Neural cell (in vitro differentiated cells): ENCODE data around the gene TLE2.

Experiments used
- EP300 ChIP-seq: fragments of 450-650 bp; conservative IDR thresholded peaks from 2 replicates; pipeline ENCODE4 v1.6.1; 2014; ENCODE audit warnings: antibody characterized with exemption, mild to moderate bottlenecking, moderate library complexity; ENCODE audit not compliant: poor library complexity, severe bottlenecking
- POLR2AphosphoS5 ChIP-seq: IDR thresholded peaks from 2 replicates; pipeline ENCODE4 v1.6.1; 2012
- RAD21 ChIP-seq: fragments of 450-650 bp; conservative IDR thresholded peaks from 2 replicates; pipeline ENCODE4 v1.6.1; 2014; ENCODE audit warnings: antibody characterized with exemption, mild to moderate bottlenecking, moderate library complexity
- REST ChIP-seq: IDR thresholded peaks from 2 replicates; pipeline ENCODE4 v1.6.1; 2012; ENCODE audit warnings: borderline replicate concordance
- TF ChIP-seq, protein P1 (sequence below): fragments of 450-650 bp; IDR thresholded peaks from 2 replicates; pipeline ENCODE4 v1.5.1; 2014; ENCODE audit warnings: antibody characterized with exemption, mild to moderate bottlenecking, moderate library complexity; ENCODE audit not compliant: poor library complexity, severe bottlenecking

DNA sequence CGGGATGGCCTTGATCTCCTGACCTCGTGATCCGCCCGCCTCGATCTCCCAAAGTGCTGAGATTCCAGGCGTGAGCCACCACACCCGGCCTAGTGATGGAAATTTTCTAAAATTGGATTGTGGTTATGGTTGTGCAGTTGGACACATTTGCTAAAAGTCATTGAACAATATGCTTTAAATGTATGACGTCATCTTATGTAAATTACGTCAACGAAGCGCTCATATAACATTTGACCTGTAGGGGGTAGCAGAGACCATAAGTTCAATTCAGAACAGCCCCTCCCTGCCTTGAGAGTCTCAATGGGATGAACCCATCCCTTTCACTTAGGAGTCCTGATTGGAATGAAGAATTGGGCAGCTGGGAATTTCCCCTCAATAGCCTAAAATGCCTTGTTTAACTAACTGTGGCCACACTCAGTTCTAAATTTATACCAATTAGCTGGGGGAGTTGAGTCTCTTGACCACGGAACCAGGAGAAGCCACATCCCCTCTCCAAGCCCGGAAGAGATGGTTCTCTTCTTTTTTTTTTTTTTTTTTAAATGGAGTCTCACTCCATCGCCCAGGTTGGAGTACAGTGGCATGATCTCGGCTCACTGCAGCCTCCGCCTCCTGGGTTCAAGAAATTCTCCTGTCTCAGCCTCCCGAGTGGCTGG is 66.9 kb downstream of the TLE2 start:
- TF ChIP-seq, protein P1, sequence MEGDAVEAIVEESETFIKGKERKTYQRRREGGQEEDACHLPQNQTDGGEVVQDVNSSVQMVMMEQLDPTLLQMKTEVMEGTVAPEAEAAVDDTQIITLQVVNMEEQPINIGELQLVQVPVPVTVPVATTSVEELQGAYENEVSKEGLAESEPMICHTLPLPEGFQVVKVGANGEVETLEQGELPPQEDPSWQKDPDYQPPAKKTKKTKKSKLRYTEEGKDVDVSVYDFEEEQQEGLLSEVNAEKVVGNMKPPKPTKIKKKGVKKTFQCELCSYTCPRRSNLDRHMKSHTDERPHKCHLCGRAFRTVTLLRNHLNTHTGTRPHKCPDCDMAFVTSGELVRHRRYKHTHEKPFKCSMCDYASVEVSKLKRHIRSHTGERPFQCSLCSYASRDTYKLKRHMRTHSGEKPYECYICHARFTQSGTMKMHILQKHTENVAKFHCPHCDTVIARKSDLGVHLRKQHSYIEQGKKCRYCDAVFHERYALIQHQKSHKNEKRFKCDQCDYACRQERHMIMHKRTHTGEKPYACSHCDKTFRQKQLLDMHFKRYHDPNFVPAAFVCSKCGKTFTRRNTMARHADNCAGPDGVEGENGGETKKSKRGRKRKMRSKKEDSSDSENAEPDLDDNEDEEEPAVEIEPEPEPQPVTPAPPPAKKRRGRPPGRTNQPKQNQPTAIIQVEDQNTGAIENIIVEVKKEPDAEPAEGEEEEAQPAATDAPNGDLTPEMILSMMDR = peak; percentile 94
- TF ChIP-seq POLR2AphosphoS5 = no peak
- no peak for TF ChIP-seq REST
- peak; percentile 93 for TF ChIP-seq RAD21
- TF ChIP-seq EP300 = no peak
